Posterior cingulate gyrus (tissue), 11 donors: ENCODE results near the gene PM20D2.

Source experiments
- DNase-seq, 10 donors: peaks; one replicate each; pipeline versions ENCODE4 v3.0.0 to v3.0.0-alpha.2; 2020 to 2021; ENCODE audit warnings: mixed read lengths in 3 of 10
- intact Hi-C: fragments of 100-400 bp; cut with DNase I; formaldehyde crosslinking; loops from one replicate; pipeline ENCODE4 v1.15.1; 2023

Gene PM20D2

GRCh38 chr6:89144354-89144906 lies 1.4 kb upstream of the PM20D2 start:
- intact Hi-C loops = no loop called here
- no peak for DNase-seq

- DNase-seq = no peak
- intact Hi-C loops = no loop called here
Observed at GRCh38 chr6:89145091-89145955, 532 bp upstream of the PM20D2 start.

- intact Hi-C loops = loop anchor here (2.0 kb wide), 1 partner anchor 64 kb away; no protein-coding TSS in a partner anchor
- peak in 2 of 10 donors; percentile 6 to 24 for DNase-seq
Observed at GRCh38 chr6:89146718-89147700, 1.2 kb downstream of the PM20D2 start.

- intact Hi-C loops = no loop called here
- DNase-seq = no peak
Observed at GRCh38 chr6:89148016-89148750, 2.3 kb downstream of the PM20D2 start.

GRCh38 chr6:89154131-89154530 lies 8.3 kb downstream of the PM20D2 start:
- no peak for DNase-seq
- intact Hi-C loops = no loop called here

GRCh38 chr6:89160331-89161092 lies 14.7 kb downstream of the PM20D2 start:
- intact Hi-C loops = no loop called here
- DNase-seq = no peak

GRCh38 chr6:89161326-89162046 lies 15.6 kb downstream of the PM20D2 start:
- DNase-seq = no peak
- intact Hi-C loops = no loop called here

- intact Hi-C loops = no loop called here
- no peak for DNase-seq
Observed at GRCh38 chr6:89162047-89162371, 16.2 kb downstream of the PM20D2 start.

- no peak for DNase-seq
- intact Hi-C loops = no loop called here
Observed at GRCh38 chr6:89172131-89172530, 26.3 kb downstream of the PM20D2 start.

GRCh38 chr6:89173634-89174033 lies 27.8 kb downstream of the PM20D2 start:
- no peak for DNase-seq
- intact Hi-C loops = no loop called here

GRCh38 chr6:89180112-89180511 lies 34.3 kb downstream of the PM20D2 start:
- DNase-seq = no peak
- intact Hi-C loops = no loop called here

GRCh38 chr6:89180971-89181370 lies 35.1 kb downstream of the PM20D2 start:
- intact Hi-C loops = no loop called here
- no peak for DNase-seq

GRCh38 chr6:89183294-89183693 lies 37.4 kb downstream of the PM20D2 start:
- no peak for DNase-seq
- intact Hi-C loops = no loop called here

- intact Hi-C loops = no loop called here
- no peak for DNase-seq
Observed at GRCh38 chr6:89184344-89184743, 38.5 kb downstream of the PM20D2 start.

GRCh38 chr6:89186762-89187161 lies 40.9 kb downstream of the PM20D2 start:
- no peak for DNase-seq

GRCh38 chr6:89187504-89187903 lies 41.6 kb downstream of the PM20D2 start:
- intact Hi-C loops = no loop called here
- DNase-seq = no peak

More at GRCh38 chr6:89186762-89187161, 40.9 kb downstream of the PM20D2 start:
- intact Hi-C loops = no loop called here

- DNase-seq = no peak
- intact Hi-C loops = no loop called here
Observed at GRCh38 chr6:89190741-89191140, 44.9 kb downstream of the PM20D2 start.

GRCh38 chr6:89194559-89194958 lies 48.7 kb downstream of the PM20D2 start:
- intact Hi-C loops = no loop called here

GRCh38 chr6:89197141-89197540 lies 51.3 kb downstream of the PM20D2 start:
- no peak for DNase-seq
- intact Hi-C loops = no loop called here

More at GRCh38 chr6:89194559-89194958, 48.7 kb downstream of the PM20D2 start:
- no peak for DNase-seq
